Type B pancreatic cell (in vitro differentiated cells): ENCODE data around the gene RNF222. TPM values are rescaled to one million over a fixed set of nuclear protein-coding genes. Genes with fewer than 3 reads are reported as not detected.

Experiments
- DNase-seq: peaks from one replicate; pipeline ENCODE4 v3.0.0; 2021; ENCODE audit warnings: mixed read lengths; ENCODE audit not compliant: unreplicated experiment; ENCODE audit errors: extremely low spot score
- H3K27ac Mint-ChIP-seq: 2 replicates; pipeline ENCODE4 v1.8.0; 2021; ENCODE audit warnings: mild to moderate bottlenecking, mixed read lengths
- H3K27me3 Mint-ChIP-seq: 2 replicates; pipeline ENCODE4 v1.8.0; 2021; ENCODE audit warnings: mixed read lengths
- H3K36me3 Mint-ChIP-seq: 2 replicates; pipeline ENCODE4 v1.8.0; 2021; ENCODE audit warnings: mixed read lengths
- H3K4me1 Mint-ChIP-seq: one replicate; pipeline ENCODE4 v1.8.0; 2021; ENCODE audit warnings: mixed read lengths; ENCODE audit not compliant: unreplicated experiment
- H3K4me3 Mint-ChIP-seq: 2 replicates; pipeline ENCODE4 v1.8.0; 2021; ENCODE audit warnings: mild to moderate bottlenecking, mixed read lengths
- H3K9me3 Mint-ChIP-seq: 2 replicates; pipeline ENCODE4 v1.8.0; 2021; ENCODE audit warnings: mixed read lengths
- total RNA-seq: library from RNA; stranded (reverse); gene quantifications from 2 replicates; pipeline ENCODE4 v1.2.1, GENCODE V29; 2021; ENCODE audit warnings: low replicate concordance
- TF ChIP-seq, protein P1 (sequence below): fragments of 200-600 bp; sonication (generic); conservative IDR thresholded peaks from 2 replicates; pipeline ENCODE4 v1.5.0; 2021; ENCODE audit warnings: antibody characterized with exemption, mild to moderate bottlenecking

Gene RNF222
- total RNA-seq, 1 donor from 2014 or later: 0.24 TPM

DNA sequence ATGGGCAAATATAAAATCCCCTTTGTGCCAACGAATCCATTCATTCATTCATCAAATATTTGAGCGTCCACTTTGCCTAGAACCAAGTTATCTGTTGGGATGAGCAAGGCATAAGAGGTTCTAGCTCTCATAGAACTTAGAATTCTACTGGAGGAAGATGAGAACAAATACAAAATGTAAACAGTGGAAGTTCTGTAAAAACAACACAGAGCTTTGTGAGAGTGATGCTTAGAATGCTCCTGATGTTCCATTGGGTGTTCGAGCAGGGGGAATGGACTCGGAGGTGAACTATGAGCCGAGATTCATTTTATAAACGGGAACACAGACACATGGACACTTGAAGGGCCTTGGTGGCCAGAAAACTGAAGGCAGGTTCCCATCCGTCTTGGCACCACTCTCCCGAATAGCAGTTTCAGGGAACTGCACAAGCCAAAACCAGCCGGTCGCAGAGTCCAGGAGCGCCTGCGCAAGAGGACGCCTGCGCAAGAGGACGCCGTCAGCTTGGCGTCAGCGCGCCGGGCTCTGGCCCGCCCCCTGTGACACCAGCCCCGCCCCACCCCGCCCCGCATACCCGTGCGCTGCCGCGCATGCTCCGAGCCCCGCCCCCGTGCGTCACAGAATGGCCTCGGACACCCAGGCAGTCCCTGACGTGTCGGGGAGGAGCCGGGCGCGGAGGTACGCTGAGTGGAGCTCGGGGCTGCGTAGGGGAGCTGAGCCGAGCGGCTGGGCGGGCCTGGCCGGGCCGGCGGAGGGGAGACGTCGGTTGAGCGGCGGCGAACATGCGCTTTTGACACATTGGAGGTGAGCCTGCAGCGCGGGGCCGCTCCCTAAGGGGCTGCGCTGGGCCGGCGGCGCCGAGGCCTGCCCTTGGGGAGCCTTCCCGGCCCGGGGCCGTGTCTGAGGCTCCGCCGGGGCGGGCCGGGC lies 37.9 kb upstream of the RNF222 start, which contains the start of gene NDEL1:
Gene NDEL1 (plus strand): TSS at position 640 of the 924 bp plus-strand sequence. CDS start 8,388 bp downstream, outside the sequence.
- DNase-seq: peak; percentile 99
- Mint-ChIP-seq H3K27me3 (no peaks in the 10 kb centered on the region), H3K4me3 (peak within 1 kb of the TSS; percentile 95), H3K27ac (peak within 1 kb of the TSS; percentile 98), H3K36me3 (peaks cover 6% of the 10 kb centered on the region), H3K9me3 (no peaks in the 10 kb centered on the region), H3K4me1 (peaks cover 13% of the 10 kb centered on the region)
- TF ChIP-seq, protein P1, sequence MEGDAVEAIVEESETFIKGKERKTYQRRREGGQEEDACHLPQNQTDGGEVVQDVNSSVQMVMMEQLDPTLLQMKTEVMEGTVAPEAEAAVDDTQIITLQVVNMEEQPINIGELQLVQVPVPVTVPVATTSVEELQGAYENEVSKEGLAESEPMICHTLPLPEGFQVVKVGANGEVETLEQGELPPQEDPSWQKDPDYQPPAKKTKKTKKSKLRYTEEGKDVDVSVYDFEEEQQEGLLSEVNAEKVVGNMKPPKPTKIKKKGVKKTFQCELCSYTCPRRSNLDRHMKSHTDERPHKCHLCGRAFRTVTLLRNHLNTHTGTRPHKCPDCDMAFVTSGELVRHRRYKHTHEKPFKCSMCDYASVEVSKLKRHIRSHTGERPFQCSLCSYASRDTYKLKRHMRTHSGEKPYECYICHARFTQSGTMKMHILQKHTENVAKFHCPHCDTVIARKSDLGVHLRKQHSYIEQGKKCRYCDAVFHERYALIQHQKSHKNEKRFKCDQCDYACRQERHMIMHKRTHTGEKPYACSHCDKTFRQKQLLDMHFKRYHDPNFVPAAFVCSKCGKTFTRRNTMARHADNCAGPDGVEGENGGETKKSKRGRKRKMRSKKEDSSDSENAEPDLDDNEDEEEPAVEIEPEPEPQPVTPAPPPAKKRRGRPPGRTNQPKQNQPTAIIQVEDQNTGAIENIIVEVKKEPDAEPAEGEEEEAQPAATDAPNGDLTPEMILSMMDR: no peak

DNA sequence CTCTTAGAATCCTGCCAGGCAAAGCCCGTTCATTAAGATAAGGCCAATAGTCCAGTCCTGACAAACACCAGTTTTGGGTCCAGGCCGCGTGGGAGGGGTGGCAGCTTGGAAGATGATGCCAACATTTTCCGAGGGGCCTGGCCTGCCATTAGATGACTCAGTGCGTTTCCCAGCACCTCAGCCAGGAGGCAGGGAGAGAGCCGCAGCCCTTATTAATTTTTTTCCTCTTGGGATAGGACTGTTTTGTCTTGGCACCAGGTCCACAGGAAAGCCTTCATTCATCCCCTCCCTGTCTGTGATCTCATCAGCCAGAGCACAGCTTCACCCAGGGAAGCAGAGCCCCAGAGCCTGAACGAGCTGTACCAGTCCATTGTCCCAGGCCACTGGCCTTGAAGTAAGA lies 33.3 kb upstream of the RNF222 start:
- Mint-ChIP-seq H3K36me3 (no peaks in the 10 kb centered on the region), H3K9me3 (no peaks in the 10 kb centered on the region), H3K4me1 (no peaks in the 10 kb centered on the region), H3K4me3 (no peak overlapping the region), H3K27me3 (no peaks in the 10 kb centered on the region), H3K27ac (no peak overlapping the region)
- TF ChIP-seq, protein P1: no peak
- no peak for DNase-seq

DNA sequence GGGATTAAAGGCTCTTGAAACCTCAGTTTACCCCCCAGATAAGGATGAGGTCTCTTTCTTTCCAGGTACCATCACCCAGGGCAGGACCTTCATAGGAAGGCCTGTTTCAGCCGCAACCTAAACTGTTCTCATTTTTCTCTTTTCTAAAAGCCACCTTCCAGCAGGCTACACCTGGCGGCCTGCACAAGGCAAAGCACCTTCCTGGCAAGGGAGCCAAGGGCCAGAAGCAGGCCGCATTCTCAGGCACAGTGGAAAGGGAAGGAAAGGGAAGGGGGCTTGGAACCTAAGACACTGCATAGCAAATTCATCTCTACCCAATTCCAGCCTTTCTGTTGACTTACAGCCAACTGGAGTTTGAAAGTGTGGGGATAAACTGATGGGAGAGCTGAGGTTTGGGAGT lies 29.2 kb upstream of the RNF222 start:
- no peaks in the 10 kb centered on the region for H3K36me3 Mint-ChIP-seq
- TF ChIP-seq, protein P1: no peak
- no peaks in the 10 kb centered on the region for H3K9me3 Mint-ChIP-seq
- no peak overlapping the region for H3K27ac Mint-ChIP-seq
- peaks cover 7% of the 10 kb centered on the region for H3K27me3 Mint-ChIP-seq
- no peak for DNase-seq
- H3K4me3 Mint-ChIP-seq: no peak overlapping the region
- no peaks in the 10 kb centered on the region for H3K4me1 Mint-ChIP-seq

DNA sequence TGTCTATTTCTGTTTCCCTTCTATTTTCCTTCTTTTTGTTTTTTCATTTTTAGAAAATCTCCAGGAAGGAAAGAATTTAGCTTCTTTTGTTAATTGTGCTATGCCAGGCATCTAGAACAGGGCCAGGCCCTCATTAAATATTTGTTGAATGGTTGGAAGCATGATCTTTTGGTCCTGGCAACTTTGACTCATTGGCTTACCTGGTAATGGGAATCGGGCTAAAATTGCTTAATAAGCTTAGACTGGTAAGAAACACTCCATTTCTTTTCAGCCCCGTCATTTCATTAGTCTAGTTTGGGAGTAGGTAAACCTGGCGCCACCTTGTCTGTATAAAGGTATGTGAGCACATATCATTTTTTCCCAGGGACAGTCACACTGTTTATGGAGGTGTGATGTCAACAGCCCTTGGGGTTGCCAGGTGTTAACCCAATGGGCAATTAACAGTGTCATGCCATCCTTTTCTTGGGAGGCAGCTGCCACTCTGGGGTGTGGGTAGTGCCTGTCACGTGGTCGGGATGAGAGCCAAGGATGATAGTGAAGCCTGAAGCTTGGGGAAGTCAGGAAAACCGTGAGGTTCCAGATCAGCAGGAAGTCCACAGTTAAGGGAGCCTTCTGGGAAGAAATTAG lies 28.6 kb upstream of the RNF222 start:
- Mint-ChIP-seq H3K27ac (no peak overlapping the region), H3K4me1 (no peaks in the 10 kb centered on the region), H3K9me3 (no peaks in the 10 kb centered on the region), H3K36me3 (no peaks in the 10 kb centered on the region), H3K27me3 (peaks cover 9% of the 10 kb centered on the region), H3K4me3 (no peak overlapping the region)
- no peak for DNase-seq
- TF ChIP-seq, protein P1: no peak

DNA sequence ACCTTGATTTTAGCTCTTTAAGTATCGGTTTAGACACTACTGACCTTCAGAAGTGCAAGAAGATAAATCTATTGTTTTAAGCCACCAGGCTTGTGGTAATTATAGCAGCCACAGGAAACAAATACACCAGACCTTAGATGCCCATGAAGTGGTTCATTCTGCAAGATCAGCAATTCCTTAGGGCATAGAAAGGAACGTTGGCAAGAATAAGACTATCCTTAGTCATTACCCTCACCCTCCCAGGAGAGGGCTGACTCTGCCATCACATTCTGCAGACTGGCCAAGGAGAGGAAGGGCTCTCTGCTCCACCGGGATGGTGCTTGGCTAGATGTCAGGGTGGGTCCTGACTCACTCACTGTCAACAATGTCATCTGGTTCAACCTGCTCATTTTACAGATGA lies 23.9 kb upstream of the RNF222 start:
- Mint-ChIP-seq H3K27me3 (peaks cover 42% of the 10 kb centered on the region), H3K27ac (no peak overlapping the region), H3K9me3 (no peaks in the 10 kb centered on the region), H3K4me1 (peaks cover 11% of the 10 kb centered on the region), H3K4me3 (no peak overlapping the region), H3K36me3 (no peaks in the 10 kb centered on the region)
- no peak for DNase-seq
- TF ChIP-seq, protein P1: no peak
